ENCODE data around the gene APOBEC3F.
"Not testable (repeated sequence)": the region's sequence is repeated elsewhere in the genome, so short reads cannot be mapped to it uniquely, and the experiment has no call there.

APOBEC3F gene

GRCh38 chr22:39013942-39014722 lies 26.5 kb upstream of the APOBEC3F start, which contains the start of gene APOBEC3C:
Gene APOBEC3C, plus strand, starts transcription at chr22:39014257. Its CDS starts 106 bp downstream, at chr22:39014363.
- H3K9me3 ChIP-seq (ENCODE audit: control insufficient read depth, low read length) = no peaks in the 10 kb centered on the region
- peak within 1 kb of the TSS; percentile 68 for H3K27ac ChIP-seq (ENCODE audit: low read depth, low read length, severe bottlenecking)
- H3K36me3 ChIP-seq (ENCODE audit: control insufficient read depth, insufficient read depth, low read length) = peaks cover 8% of the 10 kb centered on the region
- peak within 1 kb of the TSS; percentile 48 for H3K4me3 ChIP-seq (ENCODE audit: extremely low read depth, insufficient read depth, low read length, poor library complexity, severe bottlenecking)
- 6 to 15% methylated on average over 12 of the region's 18 CpGs for WGBS, 2 experiments (ENCODE audit: insufficient coverage in 2 of 2)
- peaks cover 13% of the 10 kb centered on the region for H3K4me1 ChIP-seq (ENCODE audit: control insufficient read depth, insufficient read depth, low read length, poor library complexity, severe bottlenecking)

GRCh38 chr22:39014723-39015121 lies 25.9 kb upstream of the APOBEC3F start:
- 66 to 75% methylated on average over 4 to 5 of the region's 6 CpGs for WGBS, 2 experiments (ENCODE audit: insufficient coverage in 2 of 2)
- Histone ChIP-seq H3K27ac (ENCODE audit: low read depth, low read length, severe bottlenecking) (peak overlapping the region; percentile 68), H3K4me1 (ENCODE audit: control insufficient read depth, insufficient read depth, low read length, poor library complexity, severe bottlenecking) (peaks cover 13% of the 10 kb centered on the region), H3K4me3 (ENCODE audit: extremely low read depth, insufficient read depth, low read length, poor library complexity, severe bottlenecking) (peak overlapping the region; percentile 48)
- not testable (repeated sequence) for H3K36me3 ChIP-seq (ENCODE audit: control insufficient read depth, insufficient read depth, low read length); H3K9me3 ChIP-seq (ENCODE audit: control insufficient read depth, low read length)

GRCh38 chr22:39016592-39016991 lies 24.1 kb upstream of the APOBEC3F start:
- H3K27ac ChIP-seq (ENCODE audit: low read depth, low read length, severe bottlenecking) = no peak overlapping the region
- WGBS, 2 experiments (ENCODE audit: insufficient coverage in 2 of 2) = 93 to 99% methylated on average over 12 to 13 of the region's 13 CpGs
- H3K4me3 ChIP-seq (ENCODE audit: extremely low read depth, insufficient read depth, low read length, poor library complexity, severe bottlenecking) = no peak overlapping the region
- H3K9me3 ChIP-seq (ENCODE audit: control insufficient read depth, low read length) = no peaks in the 10 kb centered on the region
- H3K36me3 ChIP-seq (ENCODE audit: control insufficient read depth, insufficient read depth, low read length) = peaks cover 8% of the 10 kb centered on the region
- H3K4me1 ChIP-seq (ENCODE audit: control insufficient read depth, insufficient read depth, low read length, poor library complexity, severe bottlenecking) = peaks cover 19% of the 10 kb centered on the region

GRCh38 chr22:39017596-39018365 lies 22.9 kb upstream of the APOBEC3F start:
- 72 to 81% methylated on average over 13 to 14 of the region's 18 CpGs for WGBS, 2 experiments (ENCODE audit: insufficient coverage in 2 of 2)
- Histone ChIP-seq H3K27ac (ENCODE audit: low read depth, low read length, severe bottlenecking) (no peak overlapping the region), H3K36me3 (ENCODE audit: control insufficient read depth, insufficient read depth, low read length) (peaks cover 8% of the 10 kb centered on the region), H3K4me1 (ENCODE audit: control insufficient read depth, insufficient read depth, low read length, poor library complexity, severe bottlenecking) (peaks cover 26% of the 10 kb centered on the region), H3K9me3 (ENCODE audit: control insufficient read depth, low read length) (no peaks in the 10 kb centered on the region), H3K4me3 (ENCODE audit: extremely low read depth, insufficient read depth, low read length, poor library complexity, severe bottlenecking) (no peak overlapping the region)

- H3K4me3 ChIP-seq (ENCODE audit: extremely low read depth, insufficient read depth, low read length, poor library complexity, severe bottlenecking); H3K9me3 ChIP-seq (ENCODE audit: control insufficient read depth, low read length); H3K27ac ChIP-seq (ENCODE audit: low read depth, low read length, severe bottlenecking); H3K36me3 ChIP-seq (ENCODE audit: control insufficient read depth, insufficient read depth, low read length): not testable (repeated sequence)
- peaks cover 19% of the 10 kb centered on the region for H3K4me1 ChIP-seq (ENCODE audit: control insufficient read depth, insufficient read depth, low read length, poor library complexity, severe bottlenecking)
- WGBS, 2 experiments (ENCODE audit: insufficient coverage in 2 of 2) = 68 to 72% methylated on average over 6 to 7 of the region's 15 CpGs
Observed at GRCh38 chr22:39020021-39020651, 20.5 kb upstream of the APOBEC3F start.

GRCh38 chr22:39021552-39022250 lies 19.0 kb upstream of the APOBEC3F start:
- peaks cover 8% of the 10 kb centered on the region for H3K36me3 ChIP-seq (ENCODE audit: control insufficient read depth, insufficient read depth, low read length)
- peak overlapping the region; percentile 23 for H3K27ac ChIP-seq (ENCODE audit: low read depth, low read length, severe bottlenecking)
- no peaks in the 10 kb centered on the region for H3K9me3 ChIP-seq (ENCODE audit: control insufficient read depth, low read length)
- peaks cover 13% of the 10 kb centered on the region for H3K4me1 ChIP-seq (ENCODE audit: control insufficient read depth, insufficient read depth, low read length, poor library complexity, severe bottlenecking)
- H3K4me3 ChIP-seq (ENCODE audit: extremely low read depth, insufficient read depth, low read length, poor library complexity, severe bottlenecking) = no peak overlapping the region
- 71 to 94% methylated on average over 3 to 7 of the region's 9 CpGs for WGBS, 2 experiments (ENCODE audit: insufficient coverage in 2 of 2)

GRCh38 chr22:39024519-39025308 lies 15.9 kb upstream of the APOBEC3F start:
- Histone ChIP-seq H3K27ac (ENCODE audit: low read depth, low read length, severe bottlenecking) (no peak overlapping the region), H3K9me3 (ENCODE audit: control insufficient read depth, low read length) (no peaks in the 10 kb centered on the region), H3K36me3 (ENCODE audit: control insufficient read depth, insufficient read depth, low read length) (no peaks in the 10 kb centered on the region), H3K4me3 (ENCODE audit: extremely low read depth, insufficient read depth, low read length, poor library complexity, severe bottlenecking) (no peak overlapping the region), H3K4me1 (ENCODE audit: control insufficient read depth, insufficient read depth, low read length, poor library complexity, severe bottlenecking) (peaks cover 13% of the 10 kb centered on the region)
- 92 to 96% methylated on average over 11 to 14 of the region's 15 CpGs for WGBS, 2 experiments (ENCODE audit: insufficient coverage in 2 of 2)

- Histone ChIP-seq H3K9me3 (ENCODE audit: control insufficient read depth, low read length) (no peaks in the 10 kb centered on the region), H3K4me3 (ENCODE audit: extremely low read depth, insufficient read depth, low read length, poor library complexity, severe bottlenecking) (no peak overlapping the region), H3K36me3 (ENCODE audit: control insufficient read depth, insufficient read depth, low read length) (no peaks in the 10 kb centered on the region), H3K27ac (ENCODE audit: low read depth, low read length, severe bottlenecking) (no peak overlapping the region), H3K4me1 (ENCODE audit: control insufficient read depth, insufficient read depth, low read length, poor library complexity, severe bottlenecking) (peaks cover 7% of the 10 kb centered on the region)
- 88 to 95% methylated on average over 5 to 6 of the region's 12 CpGs for WGBS, 2 experiments (ENCODE audit: insufficient coverage in 2 of 2)
Observed at GRCh38 chr22:39026509-39027150, 14.0 kb upstream of the APOBEC3F start.

- Histone ChIP-seq H3K4me3 (ENCODE audit: extremely low read depth, insufficient read depth, low read length, poor library complexity, severe bottlenecking) (no peak overlapping the region), H3K36me3 (ENCODE audit: control insufficient read depth, insufficient read depth, low read length) (no peaks in the 10 kb centered on the region), H3K27ac (ENCODE audit: low read depth, low read length, severe bottlenecking) (no peak overlapping the region), H3K9me3 (ENCODE audit: control insufficient read depth, low read length) (no peaks in the 10 kb centered on the region), H3K4me1 (ENCODE audit: control insufficient read depth, insufficient read depth, low read length, poor library complexity, severe bottlenecking) (no peaks in the 10 kb centered on the region)
- 93 to 94% methylated on average over 2 to 4 of the region's 4 CpGs for WGBS, 2 experiments (ENCODE audit: insufficient coverage in 2 of 2)
Observed at GRCh38 chr22:39027717-39028116, 12.9 kb upstream of the APOBEC3F start.

Measured in mesodermal cell (in vitro differentiated cells).